ENCODE results near the gene ST7.
"Not testable (repeated sequence)": the region's sequence is repeated elsewhere in the genome, so short reads cannot be mapped to it uniquely, and the experiment has no call there.

The ST7 gene

GRCh38 chr7:117019786-117020590 lies 66.7 kb downstream of the ST7 start:
- in situ Hi-C loops (cut with HindIII; ENCODE audit: low pct_unique_long_range_greater_than_20kb, low sequenced_read_pairs), result no loop called here
- no peak for DNase-seq (ENCODE audit: low read depth in 1 of 2, low spot score in 1 of 2)

GRCh38 chr7:117020591-117020973 lies 67.3 kb downstream of the ST7 start:
- in situ Hi-C loops (cut with HindIII; ENCODE audit: low pct_unique_long_range_greater_than_20kb, low sequenced_read_pairs), result no loop called here
- TF ChIP-seq JUND (IDR thresholded peaks at IDR 0.05; ENCODE audit: low read depth), result no peak
- DNase-seq (ENCODE audit: low read depth in 1 of 2, low spot score in 1 of 2), result no peak

More at GRCh38 chr7:117019786-117020590, 66.7 kb downstream of the ST7 start:
- no peak for TF ChIP-seq JUND (IDR thresholded peaks at IDR 0.05; ENCODE audit: low read depth)

- in situ Hi-C loops (cut with HindIII; ENCODE audit: low pct_unique_long_range_greater_than_20kb, low sequenced_read_pairs), result no loop called here
- no peak for DNase-seq (ENCODE audit: low read depth in 1 of 2, low spot score in 1 of 2)
- no peak for TF ChIP-seq JUND (IDR thresholded peaks at IDR 0.05; ENCODE audit: low read depth)
These were observed 68.1 kb downstream of the ST7 start for GRCh38 chr7:117021366-117021765.

GRCh38 chr7:117021986-117022385 lies 68.7 kb downstream of the ST7 start:
- no peak for DNase-seq (ENCODE audit: low read depth in 1 of 2, low spot score in 1 of 2)
- in situ Hi-C loops (cut with HindIII; ENCODE audit: low pct_unique_long_range_greater_than_20kb, low sequenced_read_pairs), result no loop called here
- no peak for TF ChIP-seq JUND (IDR thresholded peaks at IDR 0.05; ENCODE audit: low read depth)

GRCh38 chr7:117023325-117023854 lies 70.1 kb downstream of the ST7 start:
- in situ Hi-C loops (cut with HindIII; ENCODE audit: low pct_unique_long_range_greater_than_20kb, low sequenced_read_pairs), result no loop called here
- DNase-seq (ENCODE audit: low read depth in 1 of 2, low spot score in 1 of 2), result no peak
- no peak for TF ChIP-seq JUND (IDR thresholded peaks at IDR 0.05; ENCODE audit: low read depth)

- DNase-seq (ENCODE audit: low read depth in 1 of 2, low spot score in 1 of 2), result no peak
- TF ChIP-seq JUND (IDR thresholded peaks at IDR 0.05; ENCODE audit: low read depth), result no peak
- in situ Hi-C loops (cut with HindIII; ENCODE audit: low pct_unique_long_range_greater_than_20kb, low sequenced_read_pairs), result no loop called here
These were observed 71.5 kb downstream of the ST7 start for GRCh38 chr7:117024811-117025210.

GRCh38 chr7:117025891-117026290 lies 72.6 kb downstream of the ST7 start:
- no peak for DNase-seq (ENCODE audit: low read depth in 1 of 2, low spot score in 1 of 2)

GRCh38 chr7:117030346-117030745 lies 77.0 kb downstream of the ST7 start:
- in situ Hi-C loops (cut with HindIII; ENCODE audit: low pct_unique_long_range_greater_than_20kb, low sequenced_read_pairs); DNase-seq (ENCODE audit: low read depth in 1 of 2, low spot score in 1 of 2): not testable (repeated sequence)

More at GRCh38 chr7:117025891-117026290, 72.6 kb downstream of the ST7 start:
- TF ChIP-seq JUND (IDR thresholded peaks at IDR 0.05; ENCODE audit: low read depth), result no peak
- in situ Hi-C loops (cut with HindIII; ENCODE audit: low pct_unique_long_range_greater_than_20kb, low sequenced_read_pairs), result no loop called here

- in situ Hi-C loops (cut with HindIII; ENCODE audit: low pct_unique_long_range_greater_than_20kb, low sequenced_read_pairs); DNase-seq (ENCODE audit: low read depth in 1 of 2, low spot score in 1 of 2): not testable (repeated sequence)
These were observed 77.5 kb downstream of the ST7 start for GRCh38 chr7:117030793-117031192.

GRCh38 chr7:117032810-117033209 lies 79.5 kb downstream of the ST7 start:
- DNase-seq (ENCODE audit: low read depth in 1 of 2, low spot score in 1 of 2), result no peak
- TF ChIP-seq JUND (IDR thresholded peaks at IDR 0.05; ENCODE audit: low read depth), result no peak
- in situ Hi-C loops (cut with HindIII; ENCODE audit: low pct_unique_long_range_greater_than_20kb, low sequenced_read_pairs), result no loop called here

- no peak for TF ChIP-seq JUND (IDR thresholded peaks at IDR 0.05; ENCODE audit: low read depth)
- no peak for DNase-seq (ENCODE audit: low read depth in 1 of 2, low spot score in 1 of 2)
These were observed 81.7 kb downstream of the ST7 start for GRCh38 chr7:117034851-117035464.

GRCh38 chr7:117035465-117035862 lies 82.2 kb downstream of the ST7 start:
- no peak for TF ChIP-seq JUND (IDR thresholded peaks at IDR 0.05; ENCODE audit: low read depth)
- no peak for DNase-seq (ENCODE audit: low read depth in 1 of 2, low spot score in 1 of 2)
- in situ Hi-C loops (cut with HindIII; ENCODE audit: low pct_unique_long_range_greater_than_20kb, low sequenced_read_pairs), result no loop called here

More at GRCh38 chr7:117034851-117035464, 81.7 kb downstream of the ST7 start:
- in situ Hi-C loops (cut with HindIII; ENCODE audit: low pct_unique_long_range_greater_than_20kb, low sequenced_read_pairs), result no loop called here

GRCh38 chr7:117036053-117036669 lies 82.9 kb downstream of the ST7 start:
- no peak for DNase-seq (ENCODE audit: low read depth in 1 of 2, low spot score in 1 of 2)
- no peak for TF ChIP-seq JUND (IDR thresholded peaks at IDR 0.05; ENCODE audit: low read depth)
- in situ Hi-C loops (cut with HindIII; ENCODE audit: low pct_unique_long_range_greater_than_20kb, low sequenced_read_pairs), result no loop called here

All from T47D (cell line).